CD4-positive, CD25-positive, alpha-beta regulatory T cell (primary cell): Measurements from ENCODE around the gene KIT. TPM values are rescaled to one million over a fixed set of nuclear protein-coding genes. Genes with fewer than 3 reads are reported as not detected.

ENCODE experiments used
- ATAC-seq, 2 donors: fragments of 150-1000 bp; cut with Tn5 transposase; one replicate each; pipeline ENCODE4 v1.10.0; 2021; ENCODE audit warnings: low read depth in 2 of 2, moderate number of reproducible peaks in 2 of 2, moderate library complexity in 1 of 2
- DNase-seq, 3 donors: peaks; one replicate each; pipeline versions ENCODE4 v3.0.0 to v3.0.0-alpha.2; 2012 to 2022; ENCODE audit warnings: mixed read lengths in 1 of 3
- H3K27ac ChIP-seq: one replicate; pipeline ENCODE4 v1.7.0; 2013; ENCODE audit warnings: mild to moderate bottlenecking, low read length; ENCODE audit not compliant: insufficient read depth, poor library complexity, severe bottlenecking
- H3K27me3 ChIP-seq: one replicate; pipeline ENCODE4 v1.7.0; 2013; ENCODE audit warnings: low read length; ENCODE audit not compliant: control insufficient read depth, insufficient read depth
- H3K36me3 ChIP-seq: one replicate; pipeline ENCODE4 v1.7.0; 2013; ENCODE audit warnings: mild to moderate bottlenecking, low read length, moderate library complexity; ENCODE audit not compliant: control insufficient read depth, insufficient read depth
- H3K4me1 ChIP-seq: 2 replicates; pipeline ENCODE4 v1.7.0; 2013; ENCODE audit warnings: mild to moderate bottlenecking, low read length; ENCODE audit not compliant: insufficient read depth, control insufficient read depth, poor library complexity, severe bottlenecking
- H3K4me3 ChIP-seq: one replicate; pipeline ENCODE4 v1.7.0; 2013; ENCODE audit warnings: low read depth, mild to moderate bottlenecking, low read length, moderate library complexity
- H3K9me3 ChIP-seq, 2 experiments: 1 replicate in 1 of 2; 2 replicates in 1 of 2; pipeline ENCODE4 v1.7.0; 2013; ENCODE audit warnings: low read length in 2 of 2, mild to moderate bottlenecking in 1 of 2, moderate library complexity in 1 of 2; ENCODE audit not compliant: control insufficient read depth in 2 of 2
- H3K27ac Mint-ChIP-seq, 3 donors: one replicate each; pipeline ENCODE4 v1.8.0; 2020 to 2022; ENCODE audit warnings: mild to moderate bottlenecking in 3 of 3, mixed read lengths in 3 of 3, moderate library complexity in 2 of 3
- H3K27me3 Mint-ChIP-seq: one replicate; pipeline ENCODE4 v1.8.0; 2022; ENCODE audit warnings: mild to moderate bottlenecking, mixed read lengths
- H3K36me3 Mint-ChIP-seq: one replicate; pipeline ENCODE4 v1.8.0; 2020; ENCODE audit warnings: mixed read lengths
- H3K4me1 Mint-ChIP-seq, 4 donors: one replicate each; pipeline ENCODE4 v1.8.0; 2020 to 2022; ENCODE audit warnings: mixed read lengths in 4 of 4, mild to moderate bottlenecking in 1 of 4
- H3K4me3 Mint-ChIP-seq, 4 donors: one replicate each; pipeline ENCODE4 v1.8.0; 2020 to 2022; ENCODE audit warnings: mild to moderate bottlenecking in 4 of 4, mixed read lengths in 4 of 4, moderate library complexity in 3 of 4
- H3K9me3 Mint-ChIP-seq, 7 donors: one replicate each; pipeline ENCODE4 v1.8.0; 2020 to 2022; ENCODE audit warnings: mixed read lengths in 7 of 7, mild to moderate bottlenecking in 3 of 7, moderate library complexity in 2 of 7
- polyA plus RNA-seq, 4 donors: library from polyadenylated mRNA; unstranded; fragments of 300-500 nt; fragmentation: Illumina TruSeq; gene quantifications; one replicate each; pipeline ENCODE4 v1.2.3, GENCODE V29; 2021
- total RNA-seq: library from RNA; stranded (reverse); gene quantifications from one replicate; pipeline ENCODE4 v1.2.3, GENCODE V29; 2022

The KIT gene
- total and polyA plus RNA-seq, 5 donors from 2014 or later: 0.49 TPM; not detected in 4

- peak overlapping the region in 1 of 4 donors; percentile 62 for H3K4me3 Mint-ChIP-seq
- ATAC-seq (peak in 1 of 2 donors; percentile 20), DNase-seq (no peak)
- Histone ChIP-seq H3K36me3 (no peaks in the 10 kb centered on the region), H3K27me3 (no peaks in the 10 kb centered on the region), H3K27ac (no peak overlapping the region), H3K4me1 (no peaks in the 10 kb centered on the region), H3K4me3 (no peak overlapping the region), H3K9me3 (no peaks in the 10 kb centered on the region)
- H3K27ac Mint-ChIP-seq: peak overlapping the region in 1 of 3 donors; percentile 89
- H3K27me3 Mint-ChIP-seq: no peaks in the 10 kb centered on the region
- peaks cover 0 to 7% (median 0%) of the 10 kb centered on the region in 7 donors for H3K9me3 Mint-ChIP-seq
- peaks cover 0 to 4% (median 0%) of the 10 kb centered on the region in 4 donors for H3K4me1 Mint-ChIP-seq
- no peaks in the 10 kb centered on the region for H3K36me3 Mint-ChIP-seq
Measured at GRCh38 chr4:54708339-54709279, 50.9 kb downstream of the KIT start.

GRCh38 chr4:54709400-54709799 lies 51.6 kb downstream of the KIT start:
- no peaks in the 10 kb centered on the region for H3K27me3 ChIP-seq
- H3K9me3 Mint-ChIP-seq: peaks cover 0 to 7% (median 0%) of the 10 kb centered on the region in 7 donors
- DNase-seq (no peak), ATAC-seq (no peak)
- no peaks in the 10 kb centered on the region for H3K36me3 ChIP-seq
- H3K4me3 ChIP-seq: no peak overlapping the region
- no peaks in the 10 kb centered on the region for H3K4me1 ChIP-seq
- no peak overlapping the region for H3K27ac ChIP-seq
- peaks cover 0 to 4% (median 0%) of the 10 kb centered on the region in 4 donors for H3K4me1 Mint-ChIP-seq
- H3K4me3 Mint-ChIP-seq: no peak overlapping the region
- no peaks in the 10 kb centered on the region for H3K9me3 ChIP-seq
- no peak overlapping the region for H3K27ac Mint-ChIP-seq
- H3K27me3 Mint-ChIP-seq: no peaks in the 10 kb centered on the region
- H3K36me3 Mint-ChIP-seq: no peaks in the 10 kb centered on the region

GRCh38 chr4:54712206-54712605 lies 54.4 kb downstream of the KIT start:
- Mint-ChIP-seq H3K4me1 (peaks cover 0 to 4% (median 0%) of the 10 kb centered on the region in 4 donors), H3K36me3 (no peaks in the 10 kb centered on the region), H3K9me3 (peaks cover 0 to 4% (median 0%) of the 10 kb centered on the region in 7 donors), H3K27ac (no peak overlapping the region), H3K4me3 (no peak overlapping the region), H3K27me3 (no peaks in the 10 kb centered on the region)
- no peak for ATAC-seq
- no peaks in the 10 kb centered on the region for H3K9me3 ChIP-seq
- DNase-seq: no peak
- H3K27ac ChIP-seq: no peak overlapping the region
- no peak overlapping the region for H3K4me3 ChIP-seq
- no peaks in the 10 kb centered on the region for H3K27me3 ChIP-seq
- no peaks in the 10 kb centered on the region for H3K36me3 ChIP-seq
- H3K4me1 ChIP-seq: no peaks in the 10 kb centered on the region

GRCh38 chr4:54714631-54715030 lies 56.9 kb downstream of the KIT start:
- Histone ChIP-seq H3K4me1 (no peaks in the 10 kb centered on the region), H3K9me3 (no peaks in the 10 kb centered on the region), H3K27ac (no peak overlapping the region), H3K4me3 (no peak overlapping the region), H3K27me3 (no peaks in the 10 kb centered on the region), H3K36me3 (no peaks in the 10 kb centered on the region)
- Mint-ChIP-seq H3K4me3 (no peak overlapping the region), H3K27ac (no peak overlapping the region), H3K36me3 (no peaks in the 10 kb centered on the region), H3K27me3 (no peaks in the 10 kb centered on the region), H3K4me1 (peaks cover 0 to 2% (median 0%) of the 10 kb centered on the region in 4 donors), H3K9me3 (peaks cover 0 to 2% (median 0%) of the 10 kb centered on the region in 7 donors)
- ATAC-seq (no peak), DNase-seq (no peak)

GRCh38 chr4:54716478-54717065 lies 58.8 kb downstream of the KIT start:
- no peak for ATAC-seq
- Mint-ChIP-seq H3K9me3 (peaks cover 0 to 2% (median 0%) of the 10 kb centered on the region in 7 donors), H3K4me1 (no peaks in the 10 kb centered on the region), H3K36me3 (no peaks in the 10 kb centered on the region), H3K27me3 (no peaks in the 10 kb centered on the region), H3K27ac (no peak overlapping the region), H3K4me3 (no peak overlapping the region)
- Histone ChIP-seq H3K36me3 (no peaks in the 10 kb centered on the region), H3K27me3 (no peaks in the 10 kb centered on the region), H3K4me1 (no peaks in the 10 kb centered on the region), H3K27ac (no peak overlapping the region), H3K9me3 (no peaks in the 10 kb centered on the region), H3K4me3 (no peak overlapping the region)
- no peak for DNase-seq

- ATAC-seq (no peak), DNase-seq (no peak)
- Mint-ChIP-seq H3K9me3 (peaks cover 0 to 2% (median 0%) of the 10 kb centered on the region in 7 donors), H3K4me1 (no peaks in the 10 kb centered on the region), H3K27ac (no peak overlapping the region), H3K36me3 (no peaks in the 10 kb centered on the region), H3K4me3 (no peak overlapping the region), H3K27me3 (no peaks in the 10 kb centered on the region)
- Histone ChIP-seq H3K27ac (no peak overlapping the region), H3K27me3 (no peaks in the 10 kb centered on the region), H3K4me1 (no peaks in the 10 kb centered on the region), H3K36me3 (no peaks in the 10 kb centered on the region), H3K4me3 (no peak overlapping the region), H3K9me3 (no peaks in the 10 kb centered on the region)
Measured at GRCh38 chr4:54717694-54718093, 59.9 kb downstream of the KIT start.

- H3K9me3 Mint-ChIP-seq: peaks cover 0 to 2% (median 0%) of the 10 kb centered on the region in 7 donors
- no peaks in the 10 kb centered on the region for H3K36me3 ChIP-seq
- no peak overlapping the region for H3K27ac Mint-ChIP-seq
- H3K4me3 ChIP-seq: no peak overlapping the region
- H3K27me3 ChIP-seq: no peaks in the 10 kb centered on the region
- H3K27me3 Mint-ChIP-seq: no peaks in the 10 kb centered on the region
- H3K4me3 Mint-ChIP-seq: no peak overlapping the region
- no peaks in the 10 kb centered on the region for H3K4me1 Mint-ChIP-seq
- H3K27ac ChIP-seq: no peak overlapping the region
- no peaks in the 10 kb centered on the region for H3K9me3 ChIP-seq
- no peaks in the 10 kb centered on the region for H3K4me1 ChIP-seq
- no peak for DNase-seq
- H3K36me3 Mint-ChIP-seq: no peaks in the 10 kb centered on the region
- no peak for ATAC-seq
Measured at GRCh38 chr4:54719378-54719777, 61.6 kb downstream of the KIT start.
